A549 (cell line): ENCODE data around the gene SLFN13. TPM values are rescaled to one million over a fixed set of nuclear protein-coding genes. Genes with fewer than 3 reads are reported as not detected.
"Not testable (repeated sequence)": the region's sequence is repeated elsewhere in the genome, so short reads cannot be mapped to it uniquely, and the experiment has no call there.

Source experiments
- ATAC-seq, 2 experiments: fragments of 200-7000 bp in 1 of 2; fragments of >200 bp in 1 of 2; cut with Nextera tagmentation in 1 of 2; cut with Tn5 transposase in 1 of 2; 3 replicates each; pipeline versions ENCODE4 v1.8.0 to v1.9.1; 2018 to 2020; ENCODE audit warnings: mild to moderate bottlenecking in 1 of 2, moderate library complexity in 1 of 2
- CTCF ChIA-PET: fragments of 300-600 bp; sonication (Branson Sonifier 250); formaldehyde crosslinking; extraction: SDS; loops from one replicate; lab custom pipeline; 2021; ENCODE audit warnings: antibody characterized with exemption, inconsistent platforms; lab: Yijun Ruan, JAX
- POLR2A ChIA-PET: fragments of 350-600 bp; formaldehyde crosslinking; extraction: SDS; loops from one replicate; lab custom pipeline; 2021; ENCODE audit warnings: antibody characterized with exemption, inconsistent platforms; lab: Yijun Ruan, JAX
- DNase-seq, 2 experiments: peaks; one replicate each; pipeline versions ENCODE4 v3.0.0 to v3.0.0-alpha.2; 2011 to 2016; ENCODE audit warnings: low read depth in 1 of 2, low spot score in 1 of 2
- FAIRE-seq: peaks from 2 replicates; lab custom pipeline; 2011; peaks lifted over from hg19 to GRCh38; lab: Jason Lieb, UNC
- H3K27ac ChIP-seq, 2 experiments: fragments of >200 bp; sonication (Bioruptor Twin); formaldehyde crosslinking; 3 replicates each; pipeline ENCODE4 v1.5.1; 2016 to 2017
- H3K4me1 ChIP-seq: fragments of >200 bp; sonication (Bioruptor Twin); formaldehyde crosslinking; 3 replicates; pipeline ENCODE4 v1.6.1; 2016
- H3K4me2 ChIP-seq: fragments of >200 bp; sonication (Bioruptor Twin); formaldehyde crosslinking; 3 replicates; pipeline ENCODE4 v1.6.1; 2016
- H3K4me3 ChIP-seq: fragments of >200 bp; sonication (Bioruptor Twin); formaldehyde crosslinking; 3 replicates; pipeline ENCODE4 v1.5.1; 2016
- H3K9me3 ChIP-seq: fragments of >200 bp; sonication (Bioruptor Twin); formaldehyde crosslinking; 3 replicates; pipeline ENCODE4 v1.6.1; 2016
- ATOH8 ChIP-seq: fragments of 250-450 bp; sonication (Bioruptor Pico); IDR thresholded peaks from 2 replicates; pipeline ENCODE4 v1.5.0; 2020; ENCODE audit warnings: low read depth, mild to moderate bottlenecking, moderate library complexity
- CBX8 ChIP-seq: fragments of 200-600 bp; sonication (generic); IDR thresholded peaks from 2 replicates; pipeline ENCODE4 v1.6.1; 2016
- E2F6 ChIP-seq: IDR thresholded peaks from 2 replicates; pipeline ENCODE4 v1.6.1; 2012; ENCODE audit warnings: low read depth, borderline replicate concordance
- EHMT2 ChIP-seq: fragments of 200-600 bp; sonication (generic); IDR thresholded peaks from 2 replicates; pipeline ENCODE4 v1.6.1; 2016; ENCODE audit warnings: antibody characterized with exemption, low read depth, mild to moderate bottlenecking, moderate library complexity
- ELK1 ChIP-seq: fragments of 150-350 bp; IDR thresholded peaks from 2 replicates; pipeline ENCODE4 v1.6.1; 2014; ENCODE audit warnings: low read depth, mild to moderate bottlenecking, low read length
- ESRRA ChIP-seq: fragments of 150-350 bp; IDR thresholded peaks from 2 replicates; pipeline ENCODE4 v1.6.1; 2014; ENCODE audit warnings: mild to moderate bottlenecking, low read length, borderline replicate concordance
- GATA3 ChIP-seq: IDR thresholded peaks from 2 replicates; pipeline ENCODE4 v1.6.1; 2012; ENCODE audit warnings: borderline replicate concordance
- HDAC2 ChIP-seq: fragments of 200-600 bp; sonication (generic); IDR thresholded peaks from 2 replicates; pipeline ENCODE4 v1.6.1; 2016
- HES2 ChIP-seq: fragments of >200 bp; sonication (Bioruptor Twin); formaldehyde crosslinking; IDR thresholded peaks from 2 replicates; pipeline ENCODE4 v1.6.1; 2016
- HMGXB4 ChIP-seq: fragments of 250-450 bp; sonication (Bioruptor Pico); IDR thresholded peaks from 2 replicates; pipeline ENCODE4 v1.5.0; 2021; ENCODE audit warnings: mild to moderate bottlenecking, moderate library complexity, borderline replicate concordance
- HOXB13 ChIP-seq: fragments of 250-450 bp; sonication (Bioruptor Pico); IDR thresholded peaks from 2 replicates; pipeline ENCODE4 v1.5.0; 2020; ENCODE audit warnings: low read depth, mild to moderate bottlenecking, moderate library complexity
- HOXB5 ChIP-seq: fragments of 250-450 bp; sonication (Bioruptor Pico); IDR thresholded peaks from 2 replicates; pipeline ENCODE4 v1.5.0; 2020; ENCODE audit warnings: mild to moderate bottlenecking, moderate library complexity
- JUN ChIP-seq, 2 experiments: fragments of >200 bp; sonication (Bioruptor Twin); formaldehyde crosslinking; IDR thresholded peaks; 2 replicates in 1 of 2; 3 replicates in 1 of 2; pipeline ENCODE4 v1.6.1; 2016 to 2017
- JUNB ChIP-seq: fragments of >200 bp; sonication (Bioruptor Twin); formaldehyde crosslinking; IDR thresholded peaks from 2 replicates; pipeline ENCODE4 v1.6.1; 2016
- KDM5A ChIP-seq: fragments of 200-600 bp; sonication (generic); IDR thresholded peaks from 2 replicates; pipeline ENCODE4 v1.6.1; 2016; ENCODE audit warnings: antibody characterized with exemption, mild to moderate bottlenecking
- MAFK ChIP-seq: fragments of 450-650 bp; IDR thresholded peaks from 2 replicates; pipeline ENCODE4 v1.6.1; 2014; ENCODE audit not compliant: partially characterized antibody
- NFE2L2 ChIP-seq: fragments of 150-350 bp; conservative IDR thresholded peaks from 2 replicates; pipeline ENCODE4 v1.6.1; 2014; ENCODE audit warnings: low read length
- NR3C1 ChIP-seq: fragments of >200 bp; sonication (Bioruptor Twin); formaldehyde crosslinking; IDR thresholded peaks from 3 replicates; pipeline ENCODE4 v1.6.1; 2017
- RFX5 ChIP-seq: fragments of 450-650 bp; IDR thresholded peaks from 2 replicates; pipeline ENCODE4 v1.7.1; 2014; ENCODE audit warnings: antibody characterized with exemption, mild to moderate bottlenecking, moderate library complexity
- SMC3 ChIP-seq: fragments of >200 bp; sonication (Bioruptor Twin); formaldehyde crosslinking; IDR thresholded peaks from 3 replicates; pipeline ENCODE4 v1.6.1; 2018; ENCODE audit warnings: inconsistent platforms
- ZC3H11A ChIP-seq: fragments of 450-650 bp; IDR thresholded peaks from 2 replicates; pipeline ENCODE4 v1.6.1; 2014; ENCODE audit warnings: antibody characterized with exemption, mild to moderate bottlenecking
- WGBS: methylation state at CpG from one replicate; pipeline ENCODE4 v1.1.6; 2017; ENCODE audit errors: missing lambda C conversion rate; 5-methylcytosine and 5-hydroxymethylcytosine counted together
- polyA plus RNA-seq, 4 experiments: library from polyadenylated mRNA; depleted of rRNA in 3 of 4; stranded (reverse); fragments of >200 nt; fragmentation: RNase III in 1 of 4; extraction: RNeasy Plus Mini Kit Qiagen cat#74134 plus additional on column Dnase treatment in 1 of 4; gene quantifications; 2 replicates in 3 of 4; 3 replicates in 1 of 4; pipeline ENCODE4 v1.2.3, GENCODE V29; 2011 to 2017

Gene SLFN13
- polyA plus RNA-seq, 2 of the 4 experiments (the other 2 are of a cell fraction), result 6.6 to 12.5 TPM

GRCh38 chr17:35423761-35424160 is 24.8 kb downstream of the SLFN13 start:
- FAIRE-seq (no peak), ATAC-seq (no peak), DNase-seq (no peak)
- Histone ChIP-seq H3K4me1 (no peaks in the 10 kb centered on the region), H3K9me3 (no peaks in the 10 kb centered on the region), H3K27ac (no peak overlapping the region), H3K4me3 (no peak overlapping the region), H3K4me2 (no peak overlapping the region)
- TF ChIP-seq HES2 (no peak), SMC3 (no peak), ELK1 (no peak), KDM5A (no peak), EHMT2 (no peak)
- 64% methylated on average over 4 of the region's 4 CpGs for WGBS
- ChIA-PET CTCF (no interaction called here), POLR2A (no interaction called here)

GRCh38 chr17:35421069-35421468 is 27.5 kb downstream of the SLFN13 start:
- WGBS, result 77% methylated on average over 9 of the region's 9 CpGs
- H3K9me3 ChIP-seq, H3K4me3 ChIP-seq, FAIRE-seq, CTCF ChIA-PET, ATAC-seq, DNase-seq, POLR2A ChIA-PET, H3K4me1 ChIP-seq, H3K27ac ChIP-seq, H3K4me2 ChIP-seq: not testable (repeated sequence)
- TF ChIP-seq ZC3H11A, result peak; percentile 84

GRCh38 chr17:35416659-35417058 is 31.9 kb downstream of the SLFN13 start:
- no peak overlapping the region for H3K4me3 ChIP-seq
- no peak overlapping the region for H3K4me2 ChIP-seq
- no peak overlapping the region for H3K27ac ChIP-seq
- TF ChIP-seq GATA3 (no peak), ATOH8 (CRISPR knock-in tag) (no peak)
- ChIA-PET POLR2A (no interaction called here), CTCF (no interaction called here)
- FAIRE-seq (no peak), ATAC-seq (no peak), DNase-seq (no peak)
- 50% methylated on average over 2 of the region's 2 CpGs for WGBS
- peaks cover 9% of the 10 kb centered on the region; the same call in 1 of the 3 replicates for H3K9me3 ChIP-seq
- no peaks in the 10 kb centered on the region for H3K4me1 ChIP-seq

- H3K27ac ChIP-seq, DNase-seq, H3K9me3 ChIP-seq, ATAC-seq, H3K4me2 ChIP-seq, POLR2A ChIA-PET, FAIRE-seq, H3K4me3 ChIP-seq, H3K4me1 ChIP-seq: not testable (repeated sequence)
- 32% methylated on average over 2 of the region's 2 CpGs for WGBS
- CTCF ChIA-PET, result interaction anchor here (0.9 to 1.4 kb wide), 3 partner anchors 9 to 349 kb away, joined by 3 to 4 read pairs (median 4); no protein-coding TSS in a partner anchor
Measured at GRCh38 chr17:35414707-35415106, 33.9 kb downstream of the SLFN13 start.

- CTCF ChIA-PET, result interaction anchor here (0.9 to 1.4 kb wide), 3 partner anchors 9 to 350 kb away, joined by 3 to 4 read pairs (median 4); no protein-coding TSS in a partner anchor
- FAIRE-seq, result peak; percentile 36
- H3K4me3 ChIP-seq, result no peak overlapping the region
- H3K9me3 ChIP-seq, result peaks cover 9% of the 10 kb centered on the region; the same call in 1 of the 3 replicates
- no peak overlapping the region for H3K27ac ChIP-seq
- TF ChIP-seq CBX8, result no peak
- TF ChIP-seq MAFK, result peak; percentile 72
- TF ChIP-seq, all 56 proteins: peak for 1
- DNase-seq (no peak), ATAC-seq (no peak)
- POLR2A ChIA-PET, result no interaction called here
- Histone ChIP-seq H3K4me2 (no peak overlapping the region), H3K4me1 (no peaks in the 10 kb centered on the region)
- WGBS, result 26% methylated on average over 1 of the region's 1 CpG
Measured at GRCh38 chr17:35414247-35414646, 34.3 kb downstream of the SLFN13 start.

- CTCF ChIA-PET, result interaction anchor here (1.0 kb wide), 1 partner anchor 73 kb away, joined by 3 read pairs; no protein-coding TSS in a partner anchor
- no peak for FAIRE-seq
- Histone ChIP-seq H3K9me3 (no peaks in the 10 kb centered on the region), H3K4me3 (no peak overlapping the region), H3K27ac (no peak overlapping the region), H3K4me2 (no peak overlapping the region), H3K4me1 (peaks cover 6% of the 10 kb centered on the region; the same call in 1 of the 3 replicates)
- ATAC-seq, result no peak
- no peak for DNase-seq
- POLR2A ChIA-PET, result no interaction called here
- WGBS, result 91% methylated on average over 26 of the region's 26 CpGs
- TF ChIP-seq JUN (IDR thresholded peaks at IDR 0.05) (no peak), HMGXB4 (no peak), RFX5 (no peak), ESRRA (no peak), HDAC2 (no peak), E2F6 (no peak), HOXB5 (CRISPR knock-in tag) (no peak), HOXB13 (CRISPR knock-in tag) (no peak), NR3C1 (no peak), JUNB (no peak), NFE2L2 (no peak)
Measured at GRCh38 chr17:35407531-35407930, 41.0 kb downstream of the SLFN13 start.
